GM18520 (cell line): ENCODE data around the gene NCOA3.

Experiments used
- ATAC-seq: cut with Tn5 transposase; IDR thresholded peaks from one replicate; pipeline ENCODE4 v1.9.1; 2021; ENCODE audit not compliant: unreplicated experiment

NCOA3 gene

DNA sequence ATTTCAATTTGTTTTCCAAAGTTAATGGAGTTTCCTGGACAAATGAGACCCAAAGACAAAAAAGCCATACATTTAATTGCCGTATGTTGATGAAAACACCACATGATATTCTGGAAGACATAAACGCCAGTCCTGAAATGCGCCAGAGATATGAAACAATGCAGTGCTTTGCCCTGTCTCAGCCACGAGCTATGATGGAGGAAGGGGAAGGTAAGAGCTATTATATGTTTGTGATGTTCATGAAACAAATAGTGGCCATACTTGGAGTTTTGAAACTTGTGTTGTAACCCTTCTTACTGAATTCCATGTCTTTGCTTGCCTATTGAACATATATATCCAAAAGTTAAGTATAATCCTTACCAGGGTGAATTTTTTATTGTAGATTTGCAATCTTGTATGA, 125.9 kb downstream of the NCOA3 start:
- ATAC-seq: no peak

DNA sequence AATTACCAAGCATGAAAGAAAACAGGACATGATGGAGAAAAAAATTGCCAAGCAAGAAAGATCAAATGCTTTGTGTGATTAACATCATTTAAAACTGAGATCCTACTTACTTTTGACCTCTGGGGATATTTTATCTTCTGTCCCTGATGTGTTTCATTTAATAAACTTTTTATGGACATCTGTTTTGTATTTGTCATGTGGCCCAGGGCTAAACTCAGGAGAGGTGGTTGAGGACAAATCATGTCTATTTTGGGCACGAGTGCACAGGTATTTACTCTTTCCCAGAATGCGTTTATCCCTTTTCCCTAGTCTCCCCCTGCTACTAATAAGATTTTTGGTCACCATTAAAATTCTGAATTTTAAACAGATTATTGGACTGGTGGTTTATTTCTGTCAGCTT, 128.2 kb downstream of the NCOA3 start:
- no peak for ATAC-seq

DNA sequence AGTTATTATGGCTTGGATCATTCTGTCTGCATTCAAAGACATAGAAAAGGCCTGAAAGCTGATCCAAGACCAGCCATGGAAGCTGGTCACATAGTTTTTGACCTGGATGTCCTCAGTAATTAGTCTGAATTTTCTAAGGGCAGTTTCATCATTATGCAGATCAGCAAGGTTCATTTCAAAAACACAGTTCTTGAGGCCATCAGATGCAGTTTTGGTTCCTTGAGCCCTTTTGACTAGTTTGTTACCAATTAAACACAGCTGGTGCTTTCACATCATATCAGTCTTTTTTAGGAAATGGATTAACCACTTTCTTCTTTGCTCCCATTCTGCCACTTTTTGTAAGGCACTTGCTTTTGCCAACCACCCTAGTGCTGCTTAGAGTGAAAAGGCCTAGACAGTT, 129.4 kb downstream of the NCOA3 start:
- ATAC-seq: no peak

DNA sequence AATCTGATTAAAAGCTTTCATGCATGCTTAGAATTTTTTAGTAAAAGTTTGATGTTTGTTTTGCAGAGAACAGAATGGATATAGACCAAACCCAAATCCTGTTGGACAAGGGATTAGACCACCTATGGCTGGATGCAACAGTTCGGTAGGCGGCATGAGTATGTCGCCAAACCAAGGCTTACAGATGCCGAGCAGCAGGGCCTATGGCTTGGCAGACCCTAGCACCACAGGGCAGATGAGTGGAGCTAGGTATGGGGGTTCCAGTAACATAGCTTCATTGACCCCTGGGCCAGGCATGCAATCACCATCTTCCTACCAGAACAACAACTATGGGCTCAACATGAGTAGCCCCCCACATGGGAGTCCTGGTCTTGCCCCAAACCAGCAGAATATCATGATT, 133.6 kb downstream of the NCOA3 start:
- no peak for ATAC-seq

DNA sequence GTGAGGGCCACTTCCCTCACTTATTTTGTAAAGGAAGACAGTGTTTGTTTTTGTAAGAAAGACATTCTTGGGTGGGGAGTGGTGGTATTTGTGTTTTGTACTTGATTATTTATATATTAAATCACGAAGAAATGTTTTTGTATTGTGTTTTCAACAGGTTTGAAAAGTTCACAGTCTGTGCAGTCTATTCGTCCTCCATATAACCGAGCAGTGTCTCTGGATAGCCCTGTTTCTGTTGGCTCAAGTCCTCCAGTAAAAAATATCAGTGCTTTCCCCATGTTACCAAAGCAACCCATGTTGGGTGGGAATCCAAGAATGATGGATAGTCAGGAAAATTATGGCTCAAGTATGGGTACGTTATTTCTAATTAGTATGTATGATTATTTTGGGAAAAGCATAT, 137.2 kb downstream of the NCOA3 start:
- ATAC-seq: no peak

DNA sequence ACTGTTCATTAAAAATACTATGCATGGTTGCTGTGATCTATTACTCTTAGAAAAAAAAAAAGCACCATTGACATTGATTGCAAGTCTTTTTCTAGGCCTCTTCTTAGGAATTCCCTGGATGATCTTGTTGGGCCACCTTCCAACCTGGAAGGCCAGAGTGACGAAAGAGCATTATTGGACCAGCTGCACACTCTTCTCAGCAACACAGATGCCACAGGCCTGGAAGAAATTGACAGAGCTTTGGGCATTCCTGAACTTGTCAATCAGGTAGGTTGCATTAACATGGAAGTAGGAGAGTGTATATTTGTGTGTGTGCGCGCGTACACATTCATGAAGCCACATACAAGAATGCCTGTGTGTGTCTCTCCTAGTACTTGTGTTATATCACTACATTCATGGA, 140.4 kb downstream of the NCOA3 start:
- ATAC-seq: no peak

DNA sequence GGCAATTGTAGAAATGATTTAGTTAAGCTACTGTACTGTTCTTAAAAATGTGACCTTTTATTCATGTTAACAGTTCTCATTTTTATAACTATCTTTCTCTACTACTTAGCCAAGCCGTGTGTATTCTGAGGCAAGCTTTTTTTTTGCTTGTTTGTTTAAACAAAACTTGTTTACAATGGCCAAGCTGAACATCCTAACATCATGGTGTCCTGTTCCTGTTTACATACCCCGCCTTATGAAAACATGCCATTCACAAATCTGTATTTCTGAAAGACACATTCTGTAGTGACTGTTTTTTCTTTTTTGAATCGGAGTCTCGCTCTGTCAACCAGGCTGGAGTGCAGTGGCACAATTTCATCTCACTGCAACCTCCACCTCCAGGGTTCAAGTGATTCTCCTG, 140.9 kb downstream of the NCOA3 start:
- ATAC-seq: no peak

DNA sequence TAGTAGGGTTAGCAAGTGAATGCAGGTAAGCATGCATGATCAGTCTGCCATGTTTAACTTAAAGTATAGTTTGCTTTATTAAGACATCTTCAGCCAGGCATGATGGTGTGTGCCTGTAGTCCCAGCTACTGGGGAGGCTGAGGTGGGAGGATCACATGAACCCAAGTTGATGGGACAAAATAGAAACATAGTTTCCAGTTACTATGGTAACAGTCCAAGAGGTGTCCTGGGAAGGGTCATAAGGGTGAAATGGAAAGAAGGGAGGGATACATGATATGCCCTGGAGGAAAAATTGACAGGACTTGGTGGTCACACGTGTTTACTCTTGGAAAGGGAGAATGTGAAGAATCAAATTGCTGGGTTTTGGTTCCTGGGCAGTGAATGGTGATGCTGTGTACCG, 143.9 kb downstream of the NCOA3 start:
- ATAC-seq: no peak

DNA sequence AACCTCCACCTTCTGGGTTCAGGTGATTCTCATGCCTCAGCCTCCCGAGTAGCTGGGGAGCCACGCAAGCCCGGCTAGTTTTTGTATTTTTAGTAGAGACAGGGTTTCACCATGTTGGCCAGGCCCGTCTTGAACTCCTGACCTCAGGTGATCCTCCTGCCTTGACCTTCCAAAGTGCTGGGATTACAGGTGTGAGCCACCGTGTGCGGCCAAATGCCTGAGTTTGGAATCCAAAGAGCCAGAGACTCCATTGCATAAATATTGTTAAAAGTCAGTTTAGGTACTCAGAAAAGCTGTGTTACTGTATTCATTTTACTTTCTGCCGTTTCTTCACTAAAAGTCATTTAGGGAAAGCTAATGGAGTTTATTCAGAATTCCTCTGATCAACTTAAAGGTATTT, 146.3 kb downstream of the NCOA3 start:
- ATAC-seq: no peak

DNA sequence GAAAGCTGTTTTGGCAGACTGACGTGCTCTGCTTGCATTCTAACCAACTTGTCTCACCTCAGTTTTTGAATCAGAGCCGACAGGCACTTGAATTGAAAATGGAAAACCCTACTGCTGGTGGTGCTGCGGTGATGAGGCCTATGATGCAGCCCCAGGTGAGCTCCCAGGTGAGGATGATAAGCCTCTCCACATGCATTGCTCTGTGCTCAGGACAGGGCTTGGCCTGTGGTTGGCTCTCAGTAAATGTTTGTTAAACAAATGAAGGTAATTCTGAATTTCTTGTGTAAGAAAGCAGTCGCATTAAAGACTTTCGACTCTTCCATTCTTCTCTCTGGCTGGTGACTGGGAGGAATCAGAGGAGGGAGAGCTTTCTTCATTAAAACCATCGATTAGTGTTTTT, 147.3 kb downstream of the NCOA3 start:
- ATAC-seq: no peak

DNA sequence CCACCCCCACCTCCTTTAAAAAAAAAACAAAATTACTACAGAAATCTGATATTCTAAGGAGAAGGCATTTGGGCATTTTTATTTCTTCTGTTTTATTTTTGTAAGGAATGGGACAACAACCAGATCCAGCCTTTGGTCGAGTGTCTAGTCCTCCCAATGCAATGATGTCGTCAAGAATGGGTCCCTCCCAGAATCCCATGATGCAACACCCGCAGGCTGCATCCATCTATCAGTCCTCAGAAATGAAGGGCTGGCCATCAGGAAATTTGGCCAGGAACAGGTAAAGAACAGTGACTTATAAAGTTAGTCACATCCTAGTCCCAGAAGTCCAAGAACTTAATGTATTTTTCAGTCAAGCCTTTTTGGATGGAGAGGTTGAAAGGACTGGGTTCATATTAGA, 150.6 kb downstream of the NCOA3 start:
- ATAC-seq: no peak

DNA sequence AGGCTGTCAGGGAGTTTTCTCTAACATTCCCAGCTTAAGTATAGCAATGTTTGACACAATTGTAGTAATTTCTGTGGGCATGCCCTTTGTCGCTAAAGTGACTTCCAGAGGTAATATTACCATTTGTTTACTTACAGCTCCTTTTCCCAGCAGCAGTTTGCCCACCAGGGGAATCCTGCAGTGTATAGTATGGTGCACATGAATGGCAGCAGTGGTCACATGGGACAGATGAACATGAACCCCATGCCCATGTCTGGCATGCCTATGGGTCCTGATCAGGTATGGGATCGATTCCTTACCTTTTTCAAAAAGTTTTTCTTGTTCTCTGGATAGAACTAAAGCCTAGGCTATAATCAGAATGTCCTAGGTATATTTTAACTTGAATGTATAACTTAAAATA, 151.1 kb downstream of the NCOA3 start:
- no peak for ATAC-seq

DNA sequence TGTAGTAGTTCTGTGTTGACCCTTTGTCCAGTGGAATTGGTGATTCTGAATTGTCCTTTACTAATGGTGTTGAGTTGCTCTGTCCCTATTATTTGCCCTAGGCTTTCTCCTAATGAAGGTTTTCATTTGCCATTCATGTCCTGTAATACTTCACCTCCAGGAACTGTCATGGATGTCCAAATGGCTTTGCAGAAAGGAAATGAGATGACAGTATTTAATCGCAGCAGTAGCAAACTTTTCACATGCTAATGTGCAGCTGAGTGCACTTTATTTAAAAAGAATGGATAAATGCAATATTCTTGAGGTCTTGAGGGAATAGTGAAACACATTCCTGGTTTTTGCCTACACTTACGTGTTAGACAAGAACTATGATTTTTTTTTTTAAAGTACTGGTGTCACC, 152.2 kb downstream of the NCOA3 start:
- no peak for ATAC-seq

DNA sequence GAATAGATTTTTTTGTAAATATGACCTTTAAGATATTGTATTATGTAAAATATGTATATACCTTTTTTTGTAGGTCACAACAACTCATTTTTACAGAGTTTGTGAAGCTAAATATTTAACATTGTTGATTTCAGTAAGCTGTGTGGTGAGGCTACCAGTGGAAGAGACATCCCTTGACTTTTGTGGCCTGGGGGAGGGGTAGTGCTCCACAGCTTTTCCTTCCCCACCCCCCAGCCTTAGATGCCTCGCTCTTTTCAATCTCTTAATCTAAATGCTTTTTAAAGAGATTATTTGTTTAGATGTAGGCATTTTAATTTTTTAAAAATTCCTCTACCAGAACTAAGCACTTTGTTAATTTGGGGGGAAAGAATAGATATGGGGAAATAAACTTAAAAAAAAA, 152.7 kb downstream of the NCOA3 start:
- no peak for ATAC-seq

DNA sequence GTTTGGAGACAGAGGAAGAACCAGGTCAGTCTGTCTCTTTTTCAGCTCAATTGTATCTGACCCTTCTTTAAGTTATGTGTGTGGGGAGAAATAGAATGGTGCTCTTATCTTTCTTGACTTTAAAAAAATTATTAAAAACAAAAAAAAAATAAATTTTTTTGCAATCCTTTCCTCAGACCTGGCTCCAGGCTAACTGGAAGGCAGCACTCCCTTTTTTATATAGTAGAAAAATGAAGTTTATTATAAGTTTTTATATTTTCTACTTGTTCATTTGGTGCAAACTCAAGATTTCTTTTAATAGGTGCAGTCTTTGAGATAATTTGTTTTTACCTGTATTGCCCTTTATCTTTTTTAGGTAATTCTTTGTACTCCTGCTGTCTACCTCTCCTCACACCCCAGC, 153.9 kb downstream of the NCOA3 start:
- no peak for ATAC-seq

DNA sequence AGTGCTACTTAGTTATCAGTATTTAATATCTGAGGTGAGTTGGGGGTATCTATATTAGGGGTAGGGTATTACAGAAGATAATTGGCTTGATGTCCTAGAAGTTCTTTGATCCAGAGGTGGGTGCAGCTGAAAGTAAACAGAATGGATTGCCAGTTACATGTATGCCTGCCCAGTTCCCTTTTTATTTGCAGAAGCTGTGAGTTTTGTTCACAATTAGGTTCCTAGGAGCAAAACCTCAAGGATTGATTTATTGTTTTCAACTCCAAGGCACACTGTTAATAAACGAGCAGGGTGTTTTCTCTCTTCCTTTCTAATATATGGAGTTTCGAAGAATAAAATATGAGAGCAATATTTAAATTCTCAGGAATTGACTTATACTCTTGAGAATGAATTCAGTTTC, 154.6 kb downstream of the NCOA3 start:
- ATAC-seq: no peak

DNA sequence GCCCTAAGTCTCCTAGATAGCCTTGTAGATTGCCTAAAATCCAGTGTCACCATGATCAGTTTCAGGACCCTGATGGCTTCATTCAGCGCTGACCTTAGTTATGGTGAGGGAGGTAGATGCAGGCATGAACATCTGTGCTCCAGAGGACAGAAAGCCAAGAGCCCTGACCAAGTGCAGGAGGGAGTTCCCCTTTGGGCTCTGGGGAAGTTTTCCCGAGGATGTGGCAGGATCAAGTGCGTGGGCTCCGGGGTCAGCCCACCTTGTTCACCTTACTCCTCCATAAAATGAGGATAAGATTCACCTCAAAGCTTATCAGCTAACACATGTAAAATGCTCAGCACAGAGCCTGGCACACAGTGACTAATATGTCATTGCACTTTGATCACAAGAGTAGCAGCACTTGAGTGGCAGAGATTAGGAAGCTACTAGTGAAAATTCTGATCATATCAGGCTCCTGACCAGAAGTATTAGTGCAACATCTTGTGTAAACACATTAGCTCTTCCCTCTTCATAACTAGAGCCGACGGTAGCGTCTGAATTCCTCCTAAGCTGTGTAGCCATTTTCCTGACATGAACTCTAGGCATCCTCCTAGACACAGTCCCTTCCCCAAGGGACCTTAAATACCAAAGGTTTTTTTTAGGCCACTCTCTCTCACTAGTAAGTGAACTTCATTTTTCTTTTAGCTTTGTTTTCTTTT, 158.4 kb downstream of the NCOA3 start:
- ATAC-seq: no peak

DNA sequence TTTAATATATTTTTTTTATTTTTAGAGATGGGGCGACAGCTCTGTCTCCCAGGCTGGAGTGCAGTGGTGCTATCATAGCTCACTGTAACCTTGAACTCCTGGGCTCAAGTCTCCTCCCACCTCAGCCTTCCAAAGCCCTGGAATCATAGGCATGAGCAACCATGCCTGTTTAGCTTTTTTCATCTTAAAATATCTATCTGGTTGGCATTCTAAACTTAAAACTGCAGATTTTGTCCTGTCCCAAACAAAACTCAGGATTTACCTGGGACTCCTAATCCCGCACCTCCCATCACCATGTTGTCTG, 158.9 kb downstream of the NCOA3 start:
- ATAC-seq: no peak

DNA sequence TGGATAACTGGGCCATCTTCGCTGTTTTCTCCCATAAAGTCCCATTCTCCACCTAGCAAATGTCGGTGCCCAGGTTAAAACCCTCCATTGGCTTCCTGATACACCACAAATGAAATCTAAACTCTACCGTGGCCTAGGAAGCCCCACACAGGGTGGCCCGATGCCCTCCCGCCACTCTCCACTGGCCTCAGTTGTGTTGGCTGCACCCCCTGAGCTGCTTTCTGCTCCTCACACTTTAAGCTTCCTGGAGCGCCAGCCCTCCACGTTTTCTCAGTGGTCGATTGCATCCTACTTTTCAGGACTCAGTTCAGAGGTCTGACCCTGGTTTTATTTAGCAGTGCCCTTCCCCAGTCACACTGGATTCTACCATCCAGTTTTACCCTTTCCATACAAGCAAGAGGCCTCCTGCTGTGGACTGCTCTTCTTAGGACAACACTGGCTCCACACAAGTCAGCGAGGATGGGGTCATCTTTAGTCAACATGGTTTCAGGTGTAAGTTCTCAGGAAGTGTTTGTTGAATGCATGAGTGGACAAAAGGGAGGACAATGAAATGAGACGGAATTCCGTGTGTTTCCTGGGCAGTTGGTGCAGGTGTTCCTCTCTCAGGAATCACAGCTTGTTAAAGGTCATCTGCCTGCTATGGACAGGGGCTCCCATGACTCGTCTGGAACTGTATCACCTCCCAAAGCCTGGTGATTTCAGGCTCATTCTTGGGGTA, 159.5 kb downstream of the NCOA3 start:
- ATAC-seq: no peak

DNA sequence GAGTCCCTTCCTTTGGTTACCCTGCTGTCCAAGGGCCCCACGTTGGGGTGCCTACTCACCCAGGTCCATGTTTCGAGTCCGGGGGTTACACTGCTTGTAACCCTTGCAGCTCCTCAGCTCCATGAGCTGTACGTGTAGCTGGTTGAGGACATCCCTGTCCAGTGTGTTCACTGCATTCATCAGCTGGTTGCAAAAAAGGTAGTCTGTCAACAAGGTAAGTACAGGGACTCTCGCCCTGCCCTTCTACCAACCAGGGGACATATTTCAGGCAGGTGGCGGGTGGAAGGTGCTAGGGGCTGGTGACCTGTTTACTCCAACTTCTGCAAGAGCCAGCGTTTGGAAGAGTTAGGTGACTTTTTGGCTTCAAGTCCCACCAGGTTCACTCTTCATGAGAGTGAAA, 160.0 kb downstream of the NCOA3 start:
- no peak for ATAC-seq

DNA sequence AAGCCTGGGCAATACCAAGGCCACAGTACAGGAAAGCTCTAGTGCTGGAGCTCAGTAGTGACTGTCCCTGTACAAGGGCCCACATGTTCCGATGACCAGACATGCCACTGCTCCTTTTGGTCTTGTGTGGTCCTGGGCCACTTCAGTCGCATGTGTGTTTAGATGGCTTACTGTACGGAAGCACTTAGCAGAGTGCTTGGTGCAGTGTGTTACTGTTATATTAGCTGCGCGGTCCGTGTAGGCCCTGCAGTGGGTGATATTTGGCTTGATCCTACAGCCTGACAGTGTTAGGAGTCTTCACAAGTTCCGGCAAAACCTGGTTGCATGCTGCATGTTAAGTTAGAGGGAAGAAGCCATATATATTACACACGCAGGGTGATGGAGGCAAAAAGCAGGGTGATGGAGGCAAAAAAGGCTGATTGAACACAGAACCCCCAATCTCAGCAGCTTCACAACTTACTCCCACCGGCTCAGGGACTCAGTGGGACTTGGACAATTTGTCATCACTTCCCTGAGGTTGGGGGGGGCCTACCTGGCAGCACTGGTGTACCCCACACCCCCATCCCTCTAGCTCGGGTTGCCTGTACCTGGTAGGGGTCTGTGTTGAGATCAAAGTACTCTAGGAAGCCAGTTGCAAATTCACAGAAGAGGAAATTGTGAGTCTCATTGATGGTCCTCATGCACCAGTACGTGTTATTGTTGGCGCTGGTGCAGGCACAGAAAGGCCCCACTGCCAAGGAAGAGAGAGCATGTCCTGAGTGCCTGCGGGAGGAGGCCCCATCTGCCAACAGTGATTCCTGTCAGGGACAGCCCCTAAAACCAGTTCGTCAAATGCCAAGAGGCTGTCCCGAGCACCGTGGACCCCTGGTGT, 161.0 kb downstream of the NCOA3 start:
- no peak for ATAC-seq

DNA sequence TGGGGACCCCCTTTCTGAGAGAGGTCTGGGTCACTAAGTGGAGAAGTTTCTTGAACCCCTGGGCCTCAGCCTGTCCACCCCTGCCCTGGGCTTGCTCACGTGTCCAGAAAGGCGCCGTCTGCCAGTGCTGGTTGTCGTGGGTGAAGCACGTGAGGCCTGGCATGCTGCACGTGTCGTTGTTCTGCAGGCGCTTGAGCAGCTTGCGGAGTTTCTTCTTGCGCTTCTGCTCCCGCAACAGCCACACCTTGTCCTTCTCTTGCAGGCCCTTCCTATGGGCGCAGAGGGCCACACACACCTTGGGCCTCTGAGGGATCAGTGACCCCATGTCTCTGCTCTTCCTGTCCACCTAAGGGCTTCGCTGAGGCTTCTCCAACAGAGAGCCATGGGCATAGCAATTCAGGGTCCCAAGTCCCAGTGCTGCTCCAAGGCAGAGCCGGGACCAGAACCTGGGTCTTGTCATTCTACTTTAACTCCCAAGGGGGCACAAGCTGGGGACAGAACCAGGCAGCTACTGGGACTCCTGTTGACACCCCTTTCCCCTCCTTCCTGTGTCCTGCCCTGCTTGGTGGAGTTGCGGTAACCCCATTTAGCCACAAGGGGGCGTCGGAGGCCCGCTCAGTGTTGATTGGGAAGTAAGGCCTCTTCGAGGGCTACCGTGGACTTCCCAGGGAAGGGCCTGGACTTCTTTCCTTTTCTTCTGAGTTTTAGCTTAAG, 161.8 kb downstream of the NCOA3 start:
- ATAC-seq: no peak
